ENCODE data around the gene FAM170B. TPM values are rescaled to one million over a fixed set of nuclear protein-coding genes. Genes with fewer than 3 reads are reported as not detected.

The FAM170B gene
- total RNA-seq, 4 donors from 2014 or later: not detected

- DNase-seq: no peak
- Histone ChIP-seq H3K4me1 (peaks cover 2 to 89% (median 41%) of the 10 kb centered on the region in 3 donors), H3K36me3 (no peaks in the 10 kb centered on the region), H3K4me3 (no peak overlapping the region), H3K27ac (peak overlapping the region in 3 of 4 donors; percentile 1 to 17 (median 9)), H3K9me3 (no peaks in the 10 kb centered on the region), H3K27me3 (peaks cover 0 to 22% (median 0%) of the 10 kb centered on the region in 4 donors)
- WGBS, 2 donors: 60 to 68% methylated on average over 7 to 8 of the region's 8 CpGs
- intact Hi-C loops (cut with DNase I): no loop called here
- no peak for TF ChIP-seq CTCF (IDR thresholded peaks at IDR 0.05)
- TF ChIP-seq POLR2A (IDR thresholded peaks at IDR 0.05): no peak
These were observed 22.5 kb downstream of the FAM170B start for GRCh38 chr10:49111320-49111698.

GRCh38 chr10:49110684-49111319, 23.0 kb downstream of the FAM170B start:
- 90 to 96% methylated on average over 3 to 4 of the region's 4 CpGs for WGBS, 2 donors
- peak overlapping the region in 3 of 4 donors; percentile 1 to 26 (median 17) for H3K27ac ChIP-seq
- H3K4me1 ChIP-seq: peaks cover 2 to 92% (median 44%) of the 10 kb centered on the region in 3 donors

GRCh38 chr10:49109669-49110340, 24.0 kb downstream of the FAM170B start:
- WGBS, 2 donors: 43 to 49% methylated on average over 4 to 7 of the region's 9 CpGs
- Histone ChIP-seq H3K36me3 (no peaks in the 10 kb centered on the region), H3K27me3 (peaks cover 0 to 12% (median 0%) of the 10 kb centered on the region in 4 donors), H3K27ac (peak overlapping the region in 2 of 4 donors; percentile 26 to 62), H3K9me3 (no peaks in the 10 kb centered on the region), H3K4me3 (peak overlapping the region in 1 of 4 donors; percentile 12), H3K4me1 (peaks cover 2 to 94% (median 43%) of the 10 kb centered on the region in 3 donors)
- no peak for TF ChIP-seq CTCF (IDR thresholded peaks at IDR 0.05)
- TF ChIP-seq POLR2A (IDR thresholded peaks at IDR 0.05): no peak
- intact Hi-C loops (cut with DNase I): no loop called here
- no peak for DNase-seq

More at GRCh38 chr10:49110684-49111319, 23.0 kb downstream of the FAM170B start:
- peaks cover 0 to 20% (median 0%) of the 10 kb centered on the region in 4 donors for H3K27me3 ChIP-seq
- H3K9me3 ChIP-seq: no peaks in the 10 kb centered on the region
- intact Hi-C loops (cut with DNase I): no loop called here
- no peaks in the 10 kb centered on the region for H3K36me3 ChIP-seq
- DNase-seq: no peak
- no peak for TF ChIP-seq CTCF (IDR thresholded peaks at IDR 0.05)
- TF ChIP-seq POLR2A (IDR thresholded peaks at IDR 0.05): no peak
- H3K4me3 ChIP-seq: no peak overlapping the region

GRCh38 chr10:49108656-49109055, 25.2 kb downstream of the FAM170B start:
- H3K27me3 ChIP-seq: peaks cover 0 to under 1% (median 0%) of the 10 kb centered on the region in 4 donors
- no peaks in the 10 kb centered on the region for H3K36me3 ChIP-seq
- peaks cover 2 to 91% (median 41%) of the 10 kb centered on the region in 3 donors for H3K4me1 ChIP-seq
- TF ChIP-seq CTCF (IDR thresholded peaks at IDR 0.05) (no peak), POLR2A (IDR thresholded peaks at IDR 0.05) (no peak)
- intact Hi-C loops (cut with DNase I): no loop called here
- DNase-seq: no peak
- WGBS, 2 donors: 82 to 94% methylated on average over 2 to 7 of the region's 7 CpGs
- no peak overlapping the region for H3K4me3 ChIP-seq
- H3K9me3 ChIP-seq: no peaks in the 10 kb centered on the region
- H3K27ac ChIP-seq: no peak overlapping the region

- Histone ChIP-seq H3K36me3 (no peaks in the 10 kb centered on the region), H3K9me3 (no peaks in the 10 kb centered on the region), H3K4me3 (no peak overlapping the region), H3K27me3 (no peaks in the 10 kb centered on the region), H3K4me1 (peaks cover 2 to 83% (median 41%) of the 10 kb centered on the region in 3 donors), H3K27ac (no peak overlapping the region)
- WGBS, 2 donors: 72 to 75% methylated on average over 2 to 5 of the region's 8 CpGs
- no peak for DNase-seq
- intact Hi-C loops (cut with DNase I): no loop called here
- no peak for TF ChIP-seq CTCF (IDR thresholded peaks at IDR 0.05)
- TF ChIP-seq POLR2A (IDR thresholded peaks at IDR 0.05): no peak
These were observed 25.9 kb downstream of the FAM170B start for GRCh38 chr10:49107887-49108267.

Data from esophagus squamous epithelium (tissue), 5 donors.